Tibial nerve (tissue), 4 donors: ENCODE measurements around the gene HK3.

Experiments
- EP300 ChIP-seq, 2 donors: sonication (generic); formaldehyde crosslinking; IDR thresholded peaks; one replicate each; pipeline ENCODE4 v1.6.1; 2017; ENCODE audit warnings: antibody characterized with exemption in 2 of 2, mild to moderate bottlenecking in 1 of 2
- TF ChIP-seq, protein P1 (sequence below), 5 experiments: fragments of 200-600 bp in 3 of 5; fragments of 450-650 bp in 2 of 5; sonication (generic) in 3 of 5; IDR thresholded peaks; one replicate each; pipeline ENCODE4 v1.5.1; 2016 to 2019; ENCODE audit warnings: antibody characterized with exemption in 5 of 5, mild to moderate bottlenecking in 3 of 5, moderate library complexity in 2 of 5

DNA sequence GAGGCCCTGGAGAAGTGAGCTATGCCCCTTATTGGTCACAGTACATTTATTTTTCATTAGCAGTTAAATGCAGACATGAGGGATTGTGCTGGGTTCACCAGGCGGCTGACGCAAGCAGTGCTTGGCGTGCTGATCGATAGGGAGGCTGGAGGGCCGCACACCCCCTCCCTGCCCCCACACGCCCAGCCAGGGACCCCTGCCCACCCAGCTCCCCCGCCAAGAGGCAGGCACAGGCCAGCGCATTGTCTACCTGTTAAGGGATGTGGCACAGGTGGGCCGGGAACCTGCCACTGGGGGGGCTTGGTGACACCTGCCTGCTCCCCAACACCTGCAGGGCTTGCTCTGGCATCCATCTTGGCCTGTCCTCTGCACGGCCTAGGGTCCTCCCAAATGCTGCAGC, 39.2 kb downstream of the HK3 start:
- TF ChIP-seq EP300 (IDR thresholded peaks at IDR 0.05): no peak
- TF ChIP-seq, protein P1, sequence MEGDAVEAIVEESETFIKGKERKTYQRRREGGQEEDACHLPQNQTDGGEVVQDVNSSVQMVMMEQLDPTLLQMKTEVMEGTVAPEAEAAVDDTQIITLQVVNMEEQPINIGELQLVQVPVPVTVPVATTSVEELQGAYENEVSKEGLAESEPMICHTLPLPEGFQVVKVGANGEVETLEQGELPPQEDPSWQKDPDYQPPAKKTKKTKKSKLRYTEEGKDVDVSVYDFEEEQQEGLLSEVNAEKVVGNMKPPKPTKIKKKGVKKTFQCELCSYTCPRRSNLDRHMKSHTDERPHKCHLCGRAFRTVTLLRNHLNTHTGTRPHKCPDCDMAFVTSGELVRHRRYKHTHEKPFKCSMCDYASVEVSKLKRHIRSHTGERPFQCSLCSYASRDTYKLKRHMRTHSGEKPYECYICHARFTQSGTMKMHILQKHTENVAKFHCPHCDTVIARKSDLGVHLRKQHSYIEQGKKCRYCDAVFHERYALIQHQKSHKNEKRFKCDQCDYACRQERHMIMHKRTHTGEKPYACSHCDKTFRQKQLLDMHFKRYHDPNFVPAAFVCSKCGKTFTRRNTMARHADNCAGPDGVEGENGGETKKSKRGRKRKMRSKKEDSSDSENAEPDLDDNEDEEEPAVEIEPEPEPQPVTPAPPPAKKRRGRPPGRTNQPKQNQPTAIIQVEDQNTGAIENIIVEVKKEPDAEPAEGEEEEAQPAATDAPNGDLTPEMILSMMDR (IDR thresholded peaks at IDR 0.05): no peak
